Testis (tissue), 2 donors: ENCODE data around the gene HS1BP3.

Experiments
- POLR2A ChIP-seq: fragments of 450-650 bp; IDR thresholded peaks from one replicate; pipeline ENCODE4 v1.6.1; 2017; ENCODE audit warnings: antibody characterized with exemption, mild to moderate bottlenecking, moderate library complexity
- TF ChIP-seq, protein P1 (sequence below), 3 experiments: fragments of 450-650 bp in 2 of 3; fragments of 200-600 bp in 1 of 3; sonication (generic) in 1 of 3; IDR thresholded peaks; one replicate each; pipeline ENCODE4 v1.5.1; 2016 to 2019; ENCODE audit warnings: antibody characterized with exemption in 3 of 3, mild to moderate bottlenecking in 2 of 3, moderate library complexity in 1 of 3

DNA sequence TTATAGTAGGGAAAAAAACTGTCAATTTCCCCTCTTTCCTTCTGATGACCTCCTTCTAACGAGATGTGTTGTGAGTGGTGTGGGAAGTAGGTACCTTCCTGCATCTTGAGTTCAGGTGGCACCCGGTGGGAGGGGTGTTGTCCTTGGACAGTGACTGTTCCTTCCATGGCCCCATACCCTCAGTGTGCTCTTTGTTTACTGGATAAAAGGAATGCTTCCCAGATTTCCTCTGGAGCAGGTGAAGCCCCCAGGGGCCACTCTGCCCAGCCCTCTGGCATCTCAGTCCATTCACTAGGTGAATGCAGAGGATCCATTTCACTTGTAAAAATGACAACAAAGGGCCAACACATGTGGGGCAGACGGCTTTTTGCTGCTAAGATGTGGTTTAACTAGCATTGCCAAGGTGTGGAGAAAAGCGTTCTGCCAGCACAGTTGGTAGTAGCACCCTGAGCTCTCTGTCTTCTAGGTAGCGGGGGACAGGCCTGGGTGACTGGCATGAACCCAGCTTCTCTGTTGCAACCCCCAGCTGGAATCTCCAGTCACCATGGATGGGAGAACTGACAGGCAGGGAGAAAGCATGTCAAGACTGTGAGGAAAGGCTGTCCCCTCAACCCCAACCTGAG lies 22.9 kb upstream of the HS1BP3 start:
- TF ChIP-seq, protein P1, sequence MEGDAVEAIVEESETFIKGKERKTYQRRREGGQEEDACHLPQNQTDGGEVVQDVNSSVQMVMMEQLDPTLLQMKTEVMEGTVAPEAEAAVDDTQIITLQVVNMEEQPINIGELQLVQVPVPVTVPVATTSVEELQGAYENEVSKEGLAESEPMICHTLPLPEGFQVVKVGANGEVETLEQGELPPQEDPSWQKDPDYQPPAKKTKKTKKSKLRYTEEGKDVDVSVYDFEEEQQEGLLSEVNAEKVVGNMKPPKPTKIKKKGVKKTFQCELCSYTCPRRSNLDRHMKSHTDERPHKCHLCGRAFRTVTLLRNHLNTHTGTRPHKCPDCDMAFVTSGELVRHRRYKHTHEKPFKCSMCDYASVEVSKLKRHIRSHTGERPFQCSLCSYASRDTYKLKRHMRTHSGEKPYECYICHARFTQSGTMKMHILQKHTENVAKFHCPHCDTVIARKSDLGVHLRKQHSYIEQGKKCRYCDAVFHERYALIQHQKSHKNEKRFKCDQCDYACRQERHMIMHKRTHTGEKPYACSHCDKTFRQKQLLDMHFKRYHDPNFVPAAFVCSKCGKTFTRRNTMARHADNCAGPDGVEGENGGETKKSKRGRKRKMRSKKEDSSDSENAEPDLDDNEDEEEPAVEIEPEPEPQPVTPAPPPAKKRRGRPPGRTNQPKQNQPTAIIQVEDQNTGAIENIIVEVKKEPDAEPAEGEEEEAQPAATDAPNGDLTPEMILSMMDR (IDR thresholded peaks at IDR 0.05): no peak
- TF ChIP-seq POLR2A: no peak
